Common myeloid progenitor, CD34-positive (primary cell): Measurements from ENCODE around the gene SH3GLB2. TPM values are rescaled to one million over a fixed set of nuclear protein-coding genes. Genes with fewer than 3 reads are reported as not detected.

Experiments used
- CTCF ChIA-PET: fragments of 350-600 bp; sonication (Branson Sonifier 250); formaldehyde crosslinking; loops from one replicate; lab custom pipeline; 2021; ENCODE audit warnings: antibody characterized with exemption; lab: Charles Lee
- POLR2A ChIA-PET: fragments of 350-600 bp; sonication (Branson Sonifier 250); formaldehyde crosslinking; loops from one replicate; lab custom pipeline; 2021; ENCODE audit warnings: antibody characterized with exemption; lab: Charles Lee
- DNase-seq, 3 donors: peaks; one replicate each; pipeline versions ENCODE4 v3.0.0 to v3.0.0-alpha.2; 2013
- H3K27ac ChIP-seq, 2 experiments: 1 replicate in 1 of 2; 2 replicates in 1 of 2; pipeline ENCODE4 v1.7.0; 2013; ENCODE audit warnings: inconsistent platforms in 2 of 2, low read length in 2 of 2, mild to moderate bottlenecking in 2 of 2, low read depth in 1 of 2, moderate library complexity in 1 of 2; ENCODE audit not compliant: severe bottlenecking in 2 of 2, insufficient read depth in 1 of 2, poor library complexity in 1 of 2
- H3K27me3 ChIP-seq, 5 experiments: replicated peaks in 2 of 5; 1 replicate in 3 of 5; 2 replicates in 2 of 5; pipeline versions ENCODE4 v1.6.1 to v1.7.0; 2013; ENCODE audit warnings: low read length in 4 of 5, mild to moderate bottlenecking in 2 of 5, moderate library complexity in 2 of 5, inconsistent platforms in 1 of 5; ENCODE audit not compliant: insufficient read depth in 5 of 5, control insufficient read depth in 4 of 5
- H3K36me3 ChIP-seq, 4 experiments: 1 replicate in 2 of 4; 2 replicates in 2 of 4; pipeline versions ENCODE4 v1.6.1 to v1.7.0; 2013; ENCODE audit warnings: low read length in 3 of 4, control low read depth in 1 of 4, mild to moderate bottlenecking in 1 of 4; ENCODE audit not compliant: control insufficient read depth in 4 of 4, insufficient read depth in 4 of 4
- H3K4me1 ChIP-seq, 4 experiments: 1 replicate in 3 of 4; 2 replicates in 1 of 4; pipeline versions ENCODE4 v1.6.1 to v1.7.1; 2013; ENCODE audit warnings: low read length in 3 of 4, mild to moderate bottlenecking in 3 of 4, control low read depth in 1 of 4, inconsistent platforms in 1 of 4, moderate library complexity in 1 of 4; ENCODE audit not compliant: control insufficient read depth in 4 of 4, insufficient read depth in 4 of 4; ENCODE audit errors: control extremely low read depth in 1 of 4
- H3K4me3 ChIP-seq, 7 experiments: 1 replicate in 4 of 7; 2 replicates in 3 of 7; pipeline versions ENCODE4 v1.5.1 to v1.7.0; 2013; ENCODE audit warnings: mild to moderate bottlenecking in 7 of 7, low read length in 6 of 7, moderate library complexity in 6 of 7, inconsistent platforms in 2 of 7, low read depth in 2 of 7, control low read depth in 1 of 7; ENCODE audit not compliant: insufficient read depth in 4 of 7, control insufficient read depth in 1 of 7; ENCODE audit errors: extremely low read depth in 1 of 7
- H3K9me3 ChIP-seq, 5 experiments: 1 replicate in 4 of 5; 2 replicates in 1 of 5; pipeline versions ENCODE4 v1.6.1 to v1.7.1; 2013; ENCODE audit warnings: low read length in 4 of 5, mild to moderate bottlenecking in 2 of 5, inconsistent platforms in 1 of 5, low read depth in 1 of 5, moderate library complexity in 1 of 5; ENCODE audit not compliant: control insufficient read depth in 4 of 5, insufficient read depth in 2 of 5; ENCODE audit errors: control extremely low read depth in 1 of 5
- WGBS: methylation state at CpG from one replicate; pipeline ENCODE4 v1.1.5; 2013; ENCODE audit not compliant: insufficient coverage; 5-methylcytosine and 5-hydroxymethylcytosine counted together
- polyA plus RNA-seq: library from polyadenylated mRNA; unstranded; fragments of 120-200 nt; gene quantifications from one replicate; pipeline ENCODE4 v1.2.1, GENCODE V29; 2013

The SH3GLB2 gene
- 45.2 TPM for polyA plus RNA-seq

- no peaks in the 10 kb centered on the region for H3K36me3 ChIP-seq
- peak; percentile 91 to 94 (median 93) for DNase-seq
- H3K9me3 ChIP-seq: no peaks in the 10 kb centered on the region
- 3% methylated on average over 30 of the region's 60 CpGs for WGBS
- H3K27ac ChIP-seq: peak within 1 kb of the TSS in 1 of 2 experiments; percentile 14
- H3K27me3 ChIP-seq: no peaks in the 10 kb centered on the region
- ChIA-PET CTCF (interaction anchor here (0.6 to 2.0 kb wide), 3 partner anchors 9 to 1042 kb away, joined by 3 to 11 read pairs (median 3); no protein-coding TSS in a partner anchor), POLR2A (no interaction called here)
- peak within 1 kb of the TSS; percentile 52 to 81 (median 69) for H3K4me3 ChIP-seq
- H3K4me1 ChIP-seq: peaks cover 0 to 31% (median 22%) of the 10 kb centered on the region in 4 experiments
These were observed at the start of gene SH3GLB2 for GRCh38 chr9:129028192-129028966. TSS of gene SH3GLB2 (minus strand) at chr9:129028331. CDS start at chr9:129028154, 177 bp downstream.

DNA sequence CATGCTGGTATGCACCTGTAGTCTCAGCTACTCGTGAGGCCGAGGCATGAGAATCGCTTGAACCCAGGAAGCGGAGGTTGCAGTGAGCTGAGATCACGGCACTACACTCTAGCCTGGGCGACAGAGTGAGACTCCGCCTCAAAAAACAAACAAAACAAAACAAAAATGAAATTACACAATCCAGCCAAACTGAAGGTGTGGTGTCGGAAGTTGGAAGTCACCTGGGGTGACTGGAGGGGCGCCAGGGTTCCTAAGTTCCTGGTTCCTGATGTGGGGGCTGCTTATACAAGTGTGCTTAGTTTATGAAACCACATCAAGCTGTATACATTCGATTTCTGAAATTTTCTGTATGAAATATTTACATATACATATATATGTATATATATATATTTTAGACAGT is 49.1 kb upstream of the SH3GLB2 start:
- Histone ChIP-seq H3K27me3 (no peaks in the 10 kb centered on the region), H3K9me3 (no peaks in the 10 kb centered on the region), H3K4me1 (peaks cover 2 to 22% (median 20%) of the 10 kb centered on the region in 4 experiments), H3K4me3 (no peak overlapping the region), H3K36me3 (no peaks in the 10 kb centered on the region), H3K27ac (no peak overlapping the region)
- ChIA-PET POLR2A (no interaction called here), CTCF (no interaction called here)
- WGBS: 90% methylated on average over 2 of the region's 10 CpGs
- DNase-seq: no peak

- no peaks in the 10 kb centered on the region for H3K36me3 ChIP-seq
- DNase-seq: no peak
- CTCF ChIA-PET: no interaction called here
- peaks cover 0 to 22% (median 20%) of the 10 kb centered on the region in 4 experiments for H3K4me1 ChIP-seq
- no peaks in the 10 kb centered on the region for H3K9me3 ChIP-seq
- 96% methylated on average over 9 of the region's 11 CpGs for WGBS
- H3K27me3 ChIP-seq: no peaks in the 10 kb centered on the region
- no peak overlapping the region for H3K4me3 ChIP-seq
- POLR2A ChIA-PET: no interaction called here
- no peak overlapping the region for H3K27ac ChIP-seq
These were observed 48.5 kb upstream of the SH3GLB2 start for GRCh38 chr9:129076640-129077037.

- H3K36me3 ChIP-seq: peaks cover 0 to 5% (median under 1%) of the 10 kb centered on the region in 4 experiments
- DNase-seq: no peak
- no peak overlapping the region for H3K27ac ChIP-seq
- POLR2A ChIA-PET: no interaction called here
- WGBS: 97% methylated on average over 16 of the region's 16 CpGs
- CTCF ChIA-PET: no interaction called here
- no peak overlapping the region for H3K4me3 ChIP-seq
- H3K4me1 ChIP-seq: peaks cover 0 to 23% (median 22%) of the 10 kb centered on the region in 4 experiments
- H3K9me3 ChIP-seq: no peaks in the 10 kb centered on the region
- no peaks in the 10 kb centered on the region for H3K27me3 ChIP-seq
These were observed 48.0 kb upstream of the SH3GLB2 start for GRCh38 chr9:129075996-129076639.

GRCh38 chr9:129074106-129074505 is 46.0 kb upstream of the SH3GLB2 start:
- Histone ChIP-seq H3K36me3 (peaks cover 0 to 19% (median 2%) of the 10 kb centered on the region in 4 experiments), H3K27ac (no peak overlapping the region), H3K4me3 (no peak overlapping the region), H3K4me1 (peaks cover 0 to 35% (median 32%) of the 10 kb centered on the region in 4 experiments), H3K9me3 (no peaks in the 10 kb centered on the region), H3K27me3 (no peaks in the 10 kb centered on the region)
- WGBS: no CpG with 5 or more reads among the region's 3 CpGs
- POLR2A ChIA-PET: no interaction called here
- CTCF ChIA-PET: interaction anchor here (0.6 to 1.4 kb wide), 3 partner anchors 16 to 35 kb away, joined by 3 to 4 read pairs (median 3); no protein-coding TSS in a partner anchor
- DNase-seq: no peak

- 92% methylated on average over 5 of the region's 8 CpGs for WGBS
- Histone ChIP-seq H3K27me3 (no peaks in the 10 kb centered on the region), H3K27ac (no peak overlapping the region), H3K4me1 (peaks cover 2 to 42% (median 38%) of the 10 kb centered on the region in 4 experiments), H3K36me3 (peaks cover 0 to 25% (median 3%) of the 10 kb centered on the region in 4 experiments), H3K4me3 (no peak overlapping the region), H3K9me3 (no peaks in the 10 kb centered on the region)
- ChIA-PET CTCF (interaction anchor here (1.1 to 1.4 kb wide), 2 partner anchors 10 to 28 kb away, joined by 4 to 5 read pairs; no protein-coding TSS in a partner anchor), POLR2A (no interaction called here)
- no peak for DNase-seq
These were observed 45.3 kb upstream of the SH3GLB2 start for GRCh38 chr9:129073404-129073803.
